ENCODE measurements around the gene EMP1.

DNA sequence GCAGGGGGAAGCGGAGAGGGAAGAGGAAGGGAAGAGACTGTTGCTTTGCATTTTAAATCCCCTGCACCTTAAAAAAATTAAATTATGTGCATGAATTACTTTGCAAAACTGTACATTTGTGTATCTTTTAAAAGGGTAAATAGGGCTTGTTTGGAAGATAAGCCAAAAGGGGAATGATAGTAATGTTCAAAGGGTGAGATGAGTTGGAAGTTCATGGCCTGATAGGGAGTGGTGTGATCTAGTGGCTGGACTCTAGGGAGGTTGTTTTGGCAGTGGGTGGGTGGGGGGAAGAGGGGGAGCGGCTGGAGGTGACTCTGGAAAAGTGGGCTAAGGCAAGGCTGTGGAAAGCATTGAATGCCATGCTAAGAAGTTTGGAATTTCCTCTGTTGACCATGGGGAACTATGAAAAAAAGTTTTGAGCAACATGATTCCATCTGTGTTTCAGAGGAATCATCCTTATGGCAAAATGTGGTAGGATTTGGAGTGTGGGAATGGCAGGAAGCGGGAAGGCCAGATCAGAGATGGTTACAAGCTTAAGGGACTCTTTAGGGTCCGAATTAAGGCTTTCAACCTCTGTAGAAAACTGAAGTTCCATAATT, 25.5 kb upstream of the EMP1 start:
- no peak for TF ChIP-seq POLR2AphosphoS5 (IDR thresholded peaks at IDR 0.05; ENCODE audit: low read depth, low read length)
- no peak for TF ChIP-seq TAF1 (IDR thresholded peaks at IDR 0.05; ENCODE audit: low read depth, low read length)
- no peak for TF ChIP-seq POLR2A (IDR thresholded peaks at IDR 0.05; ENCODE audit: low read depth, low read length)
- no peak for TF ChIP-seq SPI1 (IDR thresholded peaks at IDR 0.05; ENCODE audit: low read depth, low read length)
- no peak for TF ChIP-seq POU2F2 (IDR thresholded peaks at IDR 0.05; ENCODE audit: low read depth, low read length)

Data from GM12891 (cell line).